Spleen (tissue), 11 donors: Measurements from ENCODE around the gene PSD2. TPM values are rescaled to one million over a fixed set of nuclear protein-coding genes. Genes with fewer than 3 reads are reported as not detected.

Experiments
- DNase-seq: peaks from one replicate; pipeline ENCODE4 v3.0.0-alpha.2; 2020
- H3K27ac ChIP-seq, 8 donors: fragments of 200-600 bp; sonication (generic) in 7 of 8; 1 replicate in 4 of 8; 2 replicates in 4 of 8; pipeline versions ENCODE4 v1.5.0 to v1.8.0; 2016 to 2021; ENCODE audit warnings: inconsistent platforms in 4 of 8, mild to moderate bottlenecking in 4 of 8, moderate library complexity in 1 of 8
- H3K27me3 ChIP-seq, 7 donors: fragments of 200-600 bp; sonication (generic) in 6 of 7; replicated peaks in 1 of 7; 1 replicate in 4 of 7; 2 replicates in 3 of 7; pipeline versions ENCODE4 v1.5.0 to v1.8.0; 2016 to 2021; ENCODE audit warnings: inconsistent platforms in 3 of 7, mild to moderate bottlenecking in 1 of 7
- H3K36me3 ChIP-seq, 6 donors: fragments of 200-600 bp; sonication (generic) in 5 of 6; 1 replicate in 4 of 6; 2 replicates in 2 of 6; pipeline versions ENCODE4 v1.5.0 to v1.8.0; 2016 to 2021; ENCODE audit warnings: inconsistent platforms in 2 of 6
- H3K4me1 ChIP-seq, 6 donors: fragments of 200-600 bp; sonication (generic) in 5 of 6; 1 replicate in 3 of 6; 2 replicates in 3 of 6; pipeline versions ENCODE4 v1.5.0 to v1.8.0; 2016 to 2021; ENCODE audit warnings: inconsistent platforms in 3 of 6
- H3K4me3 ChIP-seq, 8 donors: fragments of 200-600 bp; sonication (generic) in 7 of 8; 1 replicate in 4 of 8; 2 replicates in 4 of 8; pipeline versions ENCODE4 v1.5.0 to v1.8.0; 2016 to 2021; ENCODE audit warnings: inconsistent platforms in 4 of 8, mild to moderate bottlenecking in 4 of 8, moderate library complexity in 2 of 8
- H3K9me3 ChIP-seq, 8 donors: fragments of 200-600 bp; sonication (generic) in 7 of 8; 1 replicate in 4 of 8; 2 replicates in 4 of 8; pipeline versions ENCODE4 v1.5.0 to v1.8.0; 2016 to 2021; ENCODE audit warnings: inconsistent platforms in 4 of 8
- CTCF ChIP-seq, 11 experiments: fragments of 200-600 bp in 7 of 11; fragments of 450-650 bp in 4 of 11; sonication (generic) in 4 of 11; IDR thresholded peaks in 8 of 11; conservative IDR thresholded peaks in 3 of 11; 1 replicate in 7 of 11; 2 replicates in 4 of 11; pipeline versions ENCODE4 v1.4.0 to v1.8.0; 2016 to 2021; ENCODE audit warnings: antibody characterized with exemption in 11 of 11, inconsistent platforms in 4 of 11, mild to moderate bottlenecking in 1 of 11
- POLR2A ChIP-seq, 3 donors: fragments of 450-650 bp; IDR thresholded peaks; one replicate each; pipeline ENCODE4 v1.5.1; 2017; ENCODE audit warnings: antibody characterized with exemption in 3 of 3, mild to moderate bottlenecking in 1 of 3
- POLR2AphosphoS5 ChIP-seq, 3 donors: sonication (generic); formaldehyde crosslinking; IDR thresholded peaks; one replicate each; pipeline ENCODE4 v1.5.1; 2017; ENCODE audit warnings: antibody characterized with exemption in 3 of 3
- WGBS, 5 donors: extraction: QIAGEN DNeasy Blood & Tissue Kit in 3 of 5; methylation state at CpG; one replicate each; pipeline versions ENCODE4 v1.1.5 to v1.1.7; 2013 to 2018; 5-methylcytosine and 5-hydroxymethylcytosine counted together
- intact Hi-C: fragments of 100-400 bp; cut with DNase I; formaldehyde crosslinking; loops from one replicate; pipeline ENCODE4 v1.15.0; 2023; ENCODE audit warnings: low total_unique reads
- polyA plus RNA-seq, 3 donors: library from polyadenylated mRNA; stranded (reverse); fragments of 200-250 nt; gene quantifications; one replicate each; pipeline ENCODE4 v1.2.1, GENCODE V29; 2013
- total RNA-seq, 7 donors: library from RNA; depleted of rRNA in 3 of 7; stranded (reverse); fragments of >200 nt in 3 of 7; fragmentation: NEBNext Ultra II Directional in 4 of 7; extraction: Animal tissue kit (Norgen Biotek cat#: 25700) in 4 of 7; gene quantifications; one replicate each; pipeline versions ENCODE4 v1.1.0 to v1.2.1, GENCODE V29; 2016 to 2021
- donor health status: healthy with polysubstance abuse.
- donor health status: DM: no; HTN: no; CAD: no; lungs with moderate emphysema.
- donor health status: DM: no; HTN: no; CAD: no.
- donor health status: Bipolar disorder and iron deficiency.
- donor health status: healthy.
- donor health status: DM: no; HTN: no; CAD: no.
- donor health status: DM: yes; HTN: yes; CAD: no.

Gene PSD2
- total and polyA plus RNA-seq, 10 donors, result 0.03 to 0.42 (median 0.21) TPM; not detected in 1

- 91 to 94% (median 92%) methylated on average over 8 of the region's 8 CpGs for WGBS, 5 donors
- no peak for DNase-seq
- TF ChIP-seq POLR2A (IDR thresholded peaks at IDR 0.05), result no peak
- no peak for TF ChIP-seq POLR2AphosphoS5 (IDR thresholded peaks at IDR 0.05)
- TF ChIP-seq CTCF (IDR thresholded peaks at IDR 0.05 in 8 of 11, conservative IDR thresholded peaks at IDR 0.05 in 3 of 11), result no peak
Measured at GRCh38 chr5:139817362-139817761, 21.8 kb downstream of the PSD2 start.

GRCh38 chr5:139817970-139818369 lies 22.4 kb downstream of the PSD2 start:
- Histone ChIP-seq H3K27me3 (no peaks in the 10 kb centered on the region), H3K4me3 (no peak overlapping the region), H3K27ac (no peak overlapping the region), H3K36me3 (no peaks in the 10 kb centered on the region), H3K9me3 (peaks cover 0 to 21% (median 15%) of the 10 kb centered on the region in 8 donors), H3K4me1 (no peaks in the 10 kb centered on the region)
- no peak for DNase-seq
- WGBS, 5 donors, result 72 to 95% (median 84%) methylated on average over 3 of the region's 3 CpGs
- intact Hi-C loops, result no loop called here
- no peak for TF ChIP-seq POLR2AphosphoS5 (IDR thresholded peaks at IDR 0.05)
- TF ChIP-seq CTCF (IDR thresholded peaks at IDR 0.05 in 8 of 11, conservative IDR thresholded peaks at IDR 0.05 in 3 of 11), result no peak
- no peak for TF ChIP-seq POLR2A (IDR thresholded peaks at IDR 0.05)

More at GRCh38 chr5:139817362-139817761, 21.8 kb downstream of the PSD2 start:
- no peak overlapping the region for H3K27ac ChIP-seq
- intact Hi-C loops, result no loop called here
- H3K9me3 ChIP-seq, result peaks cover 0 to 21% (median 15%) of the 10 kb centered on the region in 8 donors
- H3K27me3 ChIP-seq, result no peaks in the 10 kb centered on the region
- H3K36me3 ChIP-seq, result no peaks in the 10 kb centered on the region
- H3K4me3 ChIP-seq, result no peak overlapping the region
- no peaks in the 10 kb centered on the region for H3K4me1 ChIP-seq

- no peaks in the 10 kb centered on the region for H3K4me1 ChIP-seq
- no peaks in the 10 kb centered on the region for H3K27me3 ChIP-seq
- H3K4me3 ChIP-seq, result no peak overlapping the region
- no peak for DNase-seq
- intact Hi-C loops, result no loop called here
- peaks cover 0 to 21% (median 15%) of the 10 kb centered on the region in 8 donors for H3K9me3 ChIP-seq
- no peak overlapping the region for H3K27ac ChIP-seq
- no peaks in the 10 kb centered on the region for H3K36me3 ChIP-seq
- TF ChIP-seq POLR2A (IDR thresholded peaks at IDR 0.05) (no peak), POLR2AphosphoS5 (IDR thresholded peaks at IDR 0.05) (no peak), CTCF (IDR thresholded peaks at IDR 0.05 in 8 of 11, conservative IDR thresholded peaks at IDR 0.05 in 3 of 11) (no peak)
- 56 to 73% (median 65%) methylated on average over 7 of the region's 7 CpGs for WGBS, 5 donors
Measured at GRCh38 chr5:139820130-139820529, 24.5 kb downstream of the PSD2 start.

- Histone ChIP-seq H3K4me1 (no peaks in the 10 kb centered on the region), H3K27me3 (no peaks in the 10 kb centered on the region), H3K9me3 (peaks cover 0 to 21% (median 15%) of the 10 kb centered on the region in 8 donors), H3K36me3 (no peaks in the 10 kb centered on the region), H3K4me3 (no peak overlapping the region), H3K27ac (no peak overlapping the region)
- no peak for DNase-seq
- 81 to 87% (median 84%) methylated on average over 4 of the region's 4 CpGs for whole genome bisulfite sequencing, 5 donors
- intact Hi-C loops, result no loop called here
- no peak for TF ChIP-seq POLR2A (IDR thresholded peaks at IDR 0.05)
- TF ChIP-seq POLR2AphosphoS5 (IDR thresholded peaks at IDR 0.05), result no peak
- no peak for TF ChIP-seq CTCF (IDR thresholded peaks at IDR 0.05 in 8 of 11, conservative IDR thresholded peaks at IDR 0.05 in 3 of 11)
Measured at GRCh38 chr5:139820606-139821005, 25.0 kb downstream of the PSD2 start.
